CD4-positive, alpha-beta T cell treated with Interleukin-17A for 1 hour (primary cell): ENCODE data around the gene PNLIPRP2.

Source experiments
- DNase-seq: peaks from one replicate; pipeline ENCODE4 v3.0.0-alpha.2; 2020

PNLIPRP2 gene

DNA sequence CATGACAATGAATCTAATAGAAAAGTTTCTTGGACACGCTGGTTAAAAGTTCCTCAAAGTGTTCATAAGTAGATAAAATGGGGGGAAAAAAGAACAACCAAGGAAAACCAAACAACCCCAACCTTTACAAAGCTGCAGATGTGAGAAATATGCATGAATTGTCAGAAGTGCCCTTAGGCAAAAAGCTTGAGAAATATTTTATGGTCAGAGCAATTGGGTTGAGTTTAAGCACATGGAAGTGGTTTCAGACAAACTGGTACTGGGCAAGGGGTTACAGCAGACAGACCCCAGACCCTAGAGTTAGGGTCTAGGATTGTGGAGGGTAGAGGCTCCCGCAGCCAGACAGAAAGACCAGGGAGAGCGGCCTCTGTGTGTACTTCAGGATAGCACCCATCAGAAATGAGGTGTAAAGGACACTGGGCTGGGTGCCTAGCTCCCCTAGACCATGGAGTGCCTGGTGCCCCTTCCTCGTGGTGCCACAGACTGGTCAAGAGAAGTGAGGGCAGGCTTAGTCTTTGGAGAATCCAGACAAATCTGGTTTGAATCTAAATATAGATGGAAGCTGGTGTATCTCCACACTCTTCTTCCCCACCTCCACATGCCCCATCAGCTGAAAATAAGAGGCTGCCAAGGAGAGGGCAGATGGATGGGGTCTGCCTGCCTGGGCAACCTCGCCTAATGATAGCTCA is 37.3 kb downstream of the PNLIPRP2 start:
- no peak for DNase-seq

DNA sequence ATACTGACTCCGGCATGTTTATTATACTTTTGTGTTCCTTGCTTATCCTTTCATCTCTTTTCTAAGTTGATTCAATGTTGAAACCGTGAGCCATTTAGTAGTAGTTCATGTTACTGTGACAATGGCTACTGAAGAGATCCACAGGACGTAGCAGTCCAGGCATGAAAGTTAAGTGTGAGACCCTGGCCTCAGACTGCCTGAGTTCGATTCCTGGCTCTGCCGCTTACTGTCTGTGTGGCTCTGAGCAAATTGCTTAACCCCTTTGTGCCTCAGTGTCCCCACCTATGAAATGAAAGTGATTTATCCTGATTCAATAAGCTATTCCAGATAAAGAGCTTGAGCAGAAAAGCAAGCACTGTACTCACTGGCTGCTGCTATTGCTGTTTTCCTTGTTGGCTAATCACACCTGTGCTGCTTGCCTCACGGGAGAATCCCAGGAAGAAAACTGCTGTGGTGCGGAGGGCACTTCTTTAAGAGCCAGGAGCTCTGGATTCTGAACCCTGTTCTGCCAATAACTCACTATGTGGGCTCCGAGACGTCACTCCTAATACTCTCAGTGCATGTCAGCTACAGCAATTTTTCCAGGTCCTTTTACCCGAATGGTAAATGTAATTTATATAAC is 38.4 kb downstream of the PNLIPRP2 start:
- DNase-seq, result no peak

DNA sequence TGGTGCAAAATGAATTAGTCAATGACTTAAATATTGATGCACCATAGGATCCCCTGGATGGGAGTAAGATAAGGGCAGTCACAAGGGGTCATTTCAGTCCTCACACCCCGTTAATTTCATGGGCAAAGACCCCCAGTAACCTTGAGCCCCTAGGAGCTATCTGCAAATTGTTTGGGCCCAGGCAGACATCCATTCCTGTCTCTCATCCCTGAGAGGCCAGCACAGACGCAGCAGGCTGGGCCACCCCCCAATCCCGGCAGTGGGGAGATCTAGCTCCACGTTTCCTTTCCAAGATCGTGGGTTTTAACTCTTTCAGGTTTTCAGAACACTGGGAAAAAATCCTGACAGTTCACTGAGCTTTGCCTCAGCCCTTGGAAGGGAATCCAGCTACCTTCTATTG is 40.1 kb downstream of the PNLIPRP2 start:
- no peak for DNase-seq

DNA sequence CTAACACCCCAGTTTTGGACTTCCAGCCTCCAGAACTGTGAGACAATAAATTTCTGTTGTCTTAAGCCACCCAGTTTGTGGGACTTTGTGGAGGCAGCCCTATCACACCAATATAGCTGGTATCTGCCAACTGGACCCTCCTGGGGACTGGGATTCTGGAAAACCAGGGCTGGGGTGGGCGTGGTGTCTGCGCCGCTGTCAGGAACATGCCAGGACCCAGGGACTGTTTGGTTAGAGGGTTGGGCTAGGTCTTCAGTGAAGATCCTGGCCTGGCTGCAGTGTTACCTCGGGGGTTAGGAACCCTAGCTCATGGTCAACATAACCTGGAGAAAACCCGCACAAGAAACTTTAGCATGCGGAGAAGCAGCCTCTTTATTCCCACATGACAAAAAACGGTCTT is 42.6 kb downstream of the PNLIPRP2 start:
- DNase-seq, result no peak

DNA sequence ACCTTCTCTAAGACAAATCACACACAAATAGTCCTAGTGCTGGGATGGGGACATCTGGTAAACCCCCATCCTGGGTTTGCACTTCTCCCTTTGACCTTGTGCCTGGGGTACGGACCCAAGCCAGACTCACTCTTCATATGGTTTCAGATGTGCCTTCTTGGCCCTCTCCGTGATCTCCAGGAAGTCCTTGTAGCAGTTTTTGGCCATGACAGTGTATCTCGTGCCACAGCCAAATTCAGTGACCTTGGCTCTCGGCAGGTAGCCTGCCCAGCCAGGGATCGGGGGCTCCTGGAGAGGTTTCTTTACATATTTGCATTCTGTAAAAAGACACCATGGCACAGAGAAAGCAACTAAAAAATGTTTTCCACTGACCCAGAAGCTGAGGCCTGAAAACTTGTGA is 43.9 kb downstream of the PNLIPRP2 start:
- DNase-seq, result no peak

DNA sequence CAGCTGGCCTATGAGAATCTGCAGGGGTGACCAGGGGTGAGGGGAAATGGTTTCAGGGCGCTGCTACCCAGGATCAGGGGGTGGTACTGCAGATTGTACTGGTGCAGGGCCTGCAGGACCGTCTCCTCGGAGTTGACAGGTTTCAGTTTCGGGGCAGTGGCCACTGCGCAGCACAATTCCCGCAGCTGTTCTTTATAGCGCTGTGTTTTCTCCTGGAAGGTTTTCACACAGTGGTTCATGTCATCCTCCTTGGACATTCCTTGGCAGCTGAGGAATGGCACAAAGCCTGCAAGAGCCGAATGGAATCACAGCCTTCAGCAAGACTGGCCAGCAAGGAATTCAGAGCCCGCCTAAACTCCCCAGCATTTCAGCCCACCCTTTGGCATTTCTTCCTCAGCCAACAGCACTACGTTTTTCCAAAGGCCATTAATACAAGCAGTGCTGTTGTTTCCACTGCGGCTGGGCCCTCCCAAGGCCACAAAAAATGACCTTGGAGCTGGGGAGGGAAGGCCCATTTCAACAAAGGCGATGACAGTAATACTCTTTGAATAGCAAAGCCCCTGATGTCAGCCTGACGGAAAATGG is 44.9 kb downstream of the PNLIPRP2 start:
- DNase-seq, result no peak

DNA sequence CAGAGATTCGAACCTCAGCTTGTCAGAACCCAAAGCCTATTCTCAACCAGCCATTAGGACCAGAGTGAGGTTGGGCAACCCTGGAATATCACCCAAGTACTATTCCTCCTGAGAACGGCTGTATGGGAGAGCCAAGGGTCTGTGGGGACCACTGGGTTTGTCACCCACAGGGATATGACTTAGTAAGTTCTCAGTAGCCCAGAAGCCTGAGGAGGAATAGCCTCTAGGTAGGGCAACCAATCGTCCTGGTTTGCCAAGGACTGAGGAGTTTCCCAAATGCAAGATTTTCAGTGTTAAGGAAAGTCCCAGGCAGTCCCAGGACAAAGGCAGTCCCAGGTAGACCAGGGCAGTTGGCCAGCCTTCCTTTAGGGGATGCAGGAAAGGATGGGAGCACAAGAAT is 46.7 kb downstream of the PNLIPRP2 start:
- DNase-seq, result no peak

DNA sequence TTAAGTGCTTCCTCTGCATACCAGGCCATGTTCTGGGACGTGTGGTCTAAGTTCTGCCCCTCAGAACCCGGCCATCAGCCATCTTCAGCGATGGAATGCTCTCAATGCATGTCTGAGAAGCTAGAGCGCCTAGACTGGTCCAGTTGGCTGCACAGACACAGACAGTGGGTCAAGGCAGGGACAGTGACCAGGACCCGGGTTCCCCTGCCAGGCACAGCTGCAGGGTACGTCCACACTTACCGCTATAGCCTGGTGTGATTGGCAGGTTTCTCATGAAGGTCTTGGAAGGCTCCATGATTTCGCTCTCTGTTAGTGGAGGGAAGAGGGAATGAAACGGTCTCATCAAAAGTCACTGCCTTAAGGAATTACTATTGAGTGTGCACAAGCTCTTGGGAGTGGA is 47.3 kb downstream of the PNLIPRP2 start:
- no peak for DNase-seq

DNA sequence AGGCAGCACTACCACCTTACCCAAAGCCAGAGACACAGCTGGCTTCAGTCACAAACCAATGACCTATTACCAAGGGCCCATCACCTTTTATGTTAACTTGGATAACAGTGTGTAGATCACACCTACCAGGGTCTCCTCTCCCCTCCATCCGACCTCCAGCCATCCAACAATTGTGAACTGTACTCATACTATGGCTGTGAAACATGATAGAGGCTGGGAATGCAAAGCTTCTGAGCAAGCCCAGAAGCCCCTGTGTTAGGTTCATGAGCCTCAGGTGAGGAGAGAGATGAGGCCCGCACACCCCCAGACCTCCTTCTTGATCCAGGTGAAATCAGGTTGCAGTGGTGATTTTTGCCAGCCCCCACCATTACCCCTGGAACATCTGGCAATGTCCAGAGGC is 47.7 kb downstream of the PNLIPRP2 start:
- no peak for DNase-seq

DNA sequence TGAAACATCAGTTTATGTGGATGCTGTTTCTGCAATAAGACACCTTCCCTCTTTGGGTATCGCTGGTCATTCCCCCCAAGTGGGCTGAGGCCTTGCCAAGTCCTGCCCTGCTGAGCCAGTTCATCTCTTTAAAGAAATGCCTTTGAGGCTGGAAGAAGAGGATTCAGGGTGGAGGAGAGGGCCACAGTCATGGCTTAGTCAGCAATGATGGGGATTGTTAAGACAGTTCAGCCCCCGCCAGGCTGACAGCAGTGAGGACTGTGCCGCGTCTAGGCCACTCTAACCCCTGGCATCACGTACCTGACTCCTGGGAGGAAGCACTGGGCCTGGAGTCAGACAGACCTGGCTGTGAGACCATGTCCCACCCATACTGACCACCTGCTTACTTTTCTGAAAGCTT is 48.3 kb downstream of the PNLIPRP2 start:
- no peak for DNase-seq

DNA sequence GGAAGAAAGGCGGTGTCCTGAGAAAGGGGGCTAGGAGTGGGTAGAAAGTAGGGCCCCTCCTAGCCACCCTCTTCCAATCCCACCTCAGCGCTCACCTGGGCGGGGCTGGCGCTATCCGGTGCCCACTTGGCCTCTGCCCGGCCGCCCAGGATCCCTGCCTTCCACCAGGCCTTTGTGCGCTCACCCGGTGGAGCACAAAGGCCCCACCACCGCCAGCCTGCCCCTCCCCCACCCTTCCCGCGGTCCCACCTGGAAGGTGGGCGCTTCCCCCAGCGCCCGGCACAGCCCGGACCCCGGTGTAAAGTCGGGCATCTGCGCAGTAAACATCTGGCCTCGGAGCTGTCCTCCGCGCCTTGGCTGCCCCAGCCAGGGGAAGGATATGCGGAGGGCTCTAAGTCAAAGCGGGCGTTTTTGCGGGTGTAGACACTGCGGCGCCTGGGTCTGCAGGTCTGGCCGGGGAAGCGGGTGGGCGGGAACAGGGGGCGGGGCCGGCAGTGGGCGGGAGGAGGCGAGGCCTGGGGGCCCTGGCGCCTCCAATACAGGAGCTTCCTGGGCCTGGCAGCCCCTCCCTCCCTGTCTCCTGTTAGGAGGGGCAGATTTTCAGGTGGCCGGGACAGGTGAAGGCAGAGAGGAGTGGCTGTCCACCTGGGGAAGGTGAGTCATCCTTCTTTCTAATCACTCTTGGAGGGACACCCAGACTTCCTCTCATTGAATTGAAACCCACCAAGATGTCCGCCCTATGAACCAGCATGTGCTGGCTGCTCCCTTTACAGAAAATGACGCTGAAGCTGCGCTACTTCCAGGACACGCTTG is 49.3 kb downstream of the PNLIPRP2 start:
- DNase-seq, result no peak

DNA sequence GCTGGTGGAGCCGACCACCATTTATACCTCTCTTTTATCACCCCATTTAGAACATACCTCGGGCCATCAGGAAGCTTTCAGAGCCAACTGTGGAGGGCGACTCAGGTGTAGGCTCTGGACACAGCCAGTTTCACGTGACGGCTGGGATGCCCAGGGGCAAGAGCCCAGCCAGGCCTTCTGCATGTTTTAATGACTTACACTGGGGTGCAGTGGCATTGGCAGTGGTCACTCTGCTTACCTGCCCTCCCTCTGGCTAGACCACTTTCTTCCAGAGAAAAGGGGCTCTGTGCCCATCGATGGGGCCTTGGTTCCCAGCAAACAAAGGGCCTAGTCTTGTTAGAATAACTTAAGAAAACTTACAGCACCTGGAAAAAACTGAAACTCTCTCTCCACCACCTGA is 50.0 kb downstream of the PNLIPRP2 start:
- no peak for DNase-seq

DNA sequence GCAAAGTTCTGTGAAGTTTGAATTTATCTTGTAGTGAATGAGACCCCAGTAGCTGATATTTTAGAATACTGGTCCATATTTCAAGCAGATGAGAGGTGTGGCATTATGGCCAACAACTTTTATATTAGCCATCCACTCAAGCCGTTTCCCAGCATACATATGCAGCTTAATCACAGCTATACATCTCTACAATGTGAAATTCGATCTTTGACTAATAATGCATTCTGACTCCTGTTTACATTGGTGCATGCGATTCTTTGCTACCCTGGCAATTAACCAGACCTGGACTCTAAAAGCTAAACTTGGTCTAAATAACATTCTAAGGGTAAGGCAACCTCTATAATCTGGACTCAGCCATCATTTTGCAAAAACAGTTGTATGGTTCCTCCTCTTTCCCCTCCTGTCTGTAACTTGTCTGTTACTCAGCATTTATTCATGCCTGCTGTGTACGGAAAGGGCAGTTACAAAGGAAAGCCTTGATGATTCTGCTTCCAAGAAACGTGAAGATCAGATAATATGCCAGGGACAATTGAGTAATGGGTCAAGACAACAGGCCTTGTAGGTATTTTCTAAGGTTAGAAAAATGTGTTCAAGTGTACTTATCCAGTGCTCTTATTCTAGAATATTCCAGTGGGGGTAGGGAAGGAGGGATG is 50.6 kb downstream of the PNLIPRP2 start:
- DNase-seq, result no peak

DNA sequence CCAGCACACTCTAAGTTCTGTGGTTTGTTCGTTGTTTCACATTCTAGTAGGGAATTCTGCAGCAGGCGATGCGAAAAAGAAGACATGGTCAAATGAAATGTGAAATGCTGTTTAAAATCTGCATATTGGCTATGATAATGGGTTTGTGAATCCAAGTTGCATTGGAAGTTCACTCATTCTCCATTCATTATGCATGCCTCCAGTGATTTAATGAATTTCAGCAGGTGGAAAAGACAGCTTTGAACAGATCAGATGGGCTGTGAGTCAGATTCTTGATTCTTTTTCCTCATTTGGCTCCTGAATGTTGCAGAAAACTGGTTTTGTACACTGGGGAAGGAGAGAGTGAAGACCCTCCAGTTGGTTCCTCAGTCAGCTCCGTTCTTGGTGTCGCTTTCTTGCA is 52.1 kb downstream of the PNLIPRP2 start:
- DNase-seq, result no peak

DNA sequence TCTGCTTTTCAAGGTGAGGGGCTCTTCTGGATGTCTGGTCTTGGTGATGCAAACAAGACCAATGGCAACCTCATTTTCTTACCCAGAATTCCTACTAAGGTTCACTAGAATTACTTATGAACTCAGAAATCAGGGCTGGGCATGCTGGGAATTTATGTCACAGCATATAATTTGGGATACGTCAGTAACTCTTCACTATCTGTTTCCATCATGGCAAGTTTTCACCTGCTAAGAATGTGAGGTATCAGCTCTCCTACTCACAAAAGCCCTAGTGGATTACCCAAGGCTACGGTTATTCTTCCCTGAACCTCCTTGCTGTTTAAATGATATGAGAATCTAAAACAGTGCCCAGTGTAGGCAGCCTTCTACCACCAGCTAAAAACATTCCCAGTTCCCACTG is 53.1 kb downstream of the PNLIPRP2 start:
- no peak for DNase-seq

DNA sequence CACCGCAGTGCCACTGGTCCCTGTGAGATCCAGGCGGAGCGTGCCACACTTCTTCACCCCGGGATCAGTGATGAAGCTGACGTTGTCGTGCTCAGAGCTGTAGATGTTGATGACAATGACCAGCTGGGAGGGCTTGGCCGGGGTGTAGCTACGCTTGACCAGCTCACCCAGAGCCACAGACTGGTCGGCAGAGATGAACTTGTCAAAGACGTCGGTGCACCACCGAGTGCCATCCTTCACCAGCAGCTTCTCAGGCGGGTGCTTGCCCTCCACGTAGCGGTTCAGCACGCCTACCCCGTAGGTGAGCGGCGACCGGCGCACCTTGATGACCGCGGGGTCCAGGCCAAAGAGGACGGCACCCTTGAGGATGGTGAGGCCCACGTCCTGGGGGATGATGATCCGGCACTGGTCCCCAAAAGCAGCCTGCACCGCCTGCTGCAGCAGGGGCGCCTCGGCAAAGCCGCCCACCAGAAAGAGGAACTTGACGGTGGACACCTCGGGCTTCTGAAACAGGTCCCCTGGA is 54.2 kb downstream of the PNLIPRP2 start:
- no peak for DNase-seq

DNA sequence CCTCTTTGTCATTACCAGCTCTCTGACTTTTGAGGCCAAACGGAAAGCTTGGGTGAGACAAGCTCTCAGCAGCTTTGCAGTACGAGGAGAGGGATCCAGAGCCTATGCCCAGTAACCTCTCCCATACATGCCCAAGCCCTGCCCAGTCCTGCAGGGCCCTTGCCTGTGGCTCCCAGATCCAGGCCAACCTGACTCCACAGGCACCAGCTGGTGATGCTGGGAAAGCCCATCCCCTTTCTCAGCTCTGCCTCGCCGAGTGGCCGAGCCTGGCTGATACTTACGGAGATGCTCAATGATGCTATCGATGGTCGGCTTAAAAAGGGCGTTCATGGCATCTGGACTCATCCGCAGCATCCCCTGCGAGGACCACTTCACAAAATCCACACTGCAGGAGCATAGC is 55.4 kb downstream of the PNLIPRP2 start:
- no peak for DNase-seq

DNA sequence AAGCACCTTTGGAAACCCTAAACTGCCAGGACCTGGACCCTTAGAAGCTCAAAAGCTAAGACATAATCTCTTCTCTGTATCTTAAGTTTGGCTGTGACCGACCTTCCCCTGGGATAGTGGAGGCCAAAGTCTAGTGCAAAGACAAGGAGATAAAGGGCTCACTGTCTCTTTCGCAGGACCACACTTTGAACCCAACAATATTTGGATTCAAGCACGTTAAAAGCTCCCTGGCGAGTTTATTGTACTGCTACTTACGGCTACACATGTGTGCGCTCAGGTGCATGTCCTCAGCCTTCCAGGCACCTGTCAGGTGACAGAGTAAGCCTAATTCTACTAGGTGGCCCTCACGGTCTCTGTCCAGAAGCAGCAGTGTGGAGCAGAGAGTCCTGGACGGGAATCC is 55.9 kb downstream of the PNLIPRP2 start:
- no peak for DNase-seq

DNA sequence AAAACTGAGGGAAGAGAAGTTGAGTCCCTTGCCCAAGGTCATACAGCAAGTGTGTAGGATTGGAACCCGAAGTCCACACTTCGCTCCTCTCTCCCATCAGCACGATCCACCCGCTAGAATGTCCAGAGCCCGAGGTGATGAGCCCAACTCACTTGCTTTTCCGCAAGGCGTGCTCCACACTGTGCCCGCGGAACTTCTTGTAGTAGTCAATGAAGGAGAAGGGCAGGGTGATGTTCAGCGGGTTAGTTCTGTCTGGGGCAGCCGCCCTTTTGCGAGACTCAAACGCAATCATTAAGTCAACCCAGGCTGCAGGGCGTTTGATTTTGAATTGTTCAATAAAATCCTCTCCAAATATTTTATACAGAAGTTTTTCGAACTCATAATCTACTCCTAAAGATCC is 58.6 kb downstream of the PNLIPRP2 start:
- no peak for DNase-seq

DNA sequence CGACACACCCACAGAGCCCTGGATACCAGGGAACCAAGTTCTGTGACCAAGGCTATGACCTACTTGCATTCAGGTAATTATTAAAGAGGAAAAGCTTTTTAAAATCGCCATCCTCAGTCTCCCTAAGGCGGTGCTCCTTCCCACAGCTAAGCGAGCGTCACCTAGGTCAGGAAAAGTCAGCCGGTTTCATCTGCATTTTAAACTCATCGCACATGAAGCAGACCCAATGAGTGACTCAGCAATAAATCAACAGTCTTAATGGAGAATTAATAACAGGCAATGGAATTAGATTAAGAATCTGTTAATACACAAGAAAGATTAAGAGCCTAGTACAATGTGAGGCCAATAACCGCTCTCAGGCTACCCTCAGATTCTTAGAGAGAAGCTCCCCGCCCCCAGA is 62.4 kb downstream of the PNLIPRP2 start:
- DNase-seq, result no peak

DNA sequence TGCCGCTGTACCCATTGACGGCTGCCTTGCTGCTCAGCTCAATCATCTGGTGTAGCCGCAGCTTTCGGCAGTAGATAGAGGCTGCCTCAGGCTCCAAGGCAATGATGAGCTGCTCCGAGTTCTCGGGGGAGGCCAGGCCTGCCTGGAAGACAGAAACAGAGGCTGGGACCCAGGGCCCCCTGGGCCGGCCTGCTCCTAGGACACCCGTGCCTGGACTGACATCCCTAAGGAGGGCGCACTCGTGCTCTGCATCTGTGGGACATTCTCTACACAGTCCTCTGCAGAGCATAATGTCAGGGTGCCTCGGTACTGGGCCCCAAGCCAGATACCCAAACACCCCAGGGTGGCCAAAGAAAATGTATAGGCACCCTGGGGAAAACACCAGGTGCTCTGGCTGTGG is 63.1 kb downstream of the PNLIPRP2 start:
- DNase-seq, result no peak

DNA sequence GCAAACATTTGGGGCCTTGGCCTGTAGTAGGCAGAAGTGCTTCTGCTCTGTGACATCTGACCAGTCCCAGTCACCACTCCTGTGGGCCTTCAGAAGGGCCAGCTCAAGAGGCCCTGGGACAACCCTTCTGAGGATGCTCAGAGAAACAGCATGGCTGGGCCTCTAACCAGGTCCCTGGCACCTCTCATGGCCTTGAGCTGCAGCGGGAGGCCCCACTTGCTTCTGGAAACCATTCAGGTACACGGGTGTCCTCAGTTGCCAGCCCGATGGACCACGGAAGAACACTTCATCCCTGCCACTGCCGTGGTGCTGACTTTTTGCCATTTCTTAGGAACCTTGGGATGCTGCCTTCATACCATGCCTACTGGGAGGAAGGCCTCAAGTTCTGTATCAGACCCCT is 64.0 kb downstream of the PNLIPRP2 start:
- no peak for DNase-seq

DNA sequence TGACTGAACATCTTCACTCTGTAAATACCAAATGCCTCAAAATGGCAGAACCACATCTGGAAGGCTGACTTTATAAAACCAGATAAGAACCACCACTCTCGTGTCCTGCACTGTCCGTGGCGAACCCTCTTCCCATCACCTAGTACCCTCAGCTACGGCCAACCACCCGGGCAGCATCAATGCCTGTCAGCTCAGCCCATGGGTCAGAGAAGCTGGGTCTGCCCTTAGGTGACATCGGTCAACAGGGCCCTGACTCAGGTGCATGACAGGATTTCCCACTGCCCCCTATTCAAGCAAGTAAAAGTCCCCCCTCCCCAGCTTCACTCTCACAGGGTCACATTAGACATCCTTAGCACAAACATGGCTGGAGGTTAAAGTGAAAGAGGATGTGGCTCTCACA is 65.1 kb downstream of the PNLIPRP2 start:
- no peak for DNase-seq
